GM12872 (cell line): ENCODE data around the gene DPP6.

ENCODE experiments used
- TF ChIP-seq, protein P1 (sequence below): IDR thresholded peaks from 3 replicates; pipeline ENCODE4 v1.5.1; 2011; ENCODE audit warnings: low read depth, mild to moderate bottlenecking, low read length, moderate library complexity; ENCODE audit not compliant: insufficient read depth

DPP6 gene

DNA sequence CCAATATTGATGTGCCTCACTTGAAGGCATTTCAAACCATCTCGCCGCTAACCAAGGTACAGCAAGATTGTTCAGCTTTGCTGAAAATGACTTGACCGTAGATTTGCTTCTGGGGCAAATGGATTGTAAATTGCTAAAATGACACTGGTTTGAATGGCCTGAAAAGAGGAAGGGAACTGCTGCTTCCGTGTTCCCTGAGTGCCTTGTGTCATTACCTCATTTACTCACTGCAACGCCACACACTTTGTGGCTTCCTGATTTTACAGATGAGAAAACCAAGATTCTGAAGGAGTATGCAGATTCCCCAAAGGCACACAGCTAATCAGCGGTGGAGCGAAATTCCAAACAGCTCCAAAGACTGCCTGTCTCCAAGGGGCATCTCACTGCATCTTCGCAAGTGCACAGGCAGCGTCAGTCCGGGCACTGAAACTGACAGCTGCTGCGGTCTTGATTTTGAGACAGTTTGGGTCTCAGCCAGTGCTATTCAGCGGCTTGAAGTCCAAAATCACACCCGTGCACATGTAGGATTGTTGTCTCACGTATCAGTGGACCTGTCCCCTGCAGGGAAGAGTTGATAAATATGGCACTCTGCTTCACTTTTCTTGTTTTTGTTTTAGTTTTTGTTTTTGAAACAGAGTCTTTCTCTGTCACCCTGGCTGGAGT, 290.9 kb downstream of the DPP6 start:
- TF ChIP-seq, protein P1, sequence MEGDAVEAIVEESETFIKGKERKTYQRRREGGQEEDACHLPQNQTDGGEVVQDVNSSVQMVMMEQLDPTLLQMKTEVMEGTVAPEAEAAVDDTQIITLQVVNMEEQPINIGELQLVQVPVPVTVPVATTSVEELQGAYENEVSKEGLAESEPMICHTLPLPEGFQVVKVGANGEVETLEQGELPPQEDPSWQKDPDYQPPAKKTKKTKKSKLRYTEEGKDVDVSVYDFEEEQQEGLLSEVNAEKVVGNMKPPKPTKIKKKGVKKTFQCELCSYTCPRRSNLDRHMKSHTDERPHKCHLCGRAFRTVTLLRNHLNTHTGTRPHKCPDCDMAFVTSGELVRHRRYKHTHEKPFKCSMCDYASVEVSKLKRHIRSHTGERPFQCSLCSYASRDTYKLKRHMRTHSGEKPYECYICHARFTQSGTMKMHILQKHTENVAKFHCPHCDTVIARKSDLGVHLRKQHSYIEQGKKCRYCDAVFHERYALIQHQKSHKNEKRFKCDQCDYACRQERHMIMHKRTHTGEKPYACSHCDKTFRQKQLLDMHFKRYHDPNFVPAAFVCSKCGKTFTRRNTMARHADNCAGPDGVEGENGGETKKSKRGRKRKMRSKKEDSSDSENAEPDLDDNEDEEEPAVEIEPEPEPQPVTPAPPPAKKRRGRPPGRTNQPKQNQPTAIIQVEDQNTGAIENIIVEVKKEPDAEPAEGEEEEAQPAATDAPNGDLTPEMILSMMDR, result no peak

DNA sequence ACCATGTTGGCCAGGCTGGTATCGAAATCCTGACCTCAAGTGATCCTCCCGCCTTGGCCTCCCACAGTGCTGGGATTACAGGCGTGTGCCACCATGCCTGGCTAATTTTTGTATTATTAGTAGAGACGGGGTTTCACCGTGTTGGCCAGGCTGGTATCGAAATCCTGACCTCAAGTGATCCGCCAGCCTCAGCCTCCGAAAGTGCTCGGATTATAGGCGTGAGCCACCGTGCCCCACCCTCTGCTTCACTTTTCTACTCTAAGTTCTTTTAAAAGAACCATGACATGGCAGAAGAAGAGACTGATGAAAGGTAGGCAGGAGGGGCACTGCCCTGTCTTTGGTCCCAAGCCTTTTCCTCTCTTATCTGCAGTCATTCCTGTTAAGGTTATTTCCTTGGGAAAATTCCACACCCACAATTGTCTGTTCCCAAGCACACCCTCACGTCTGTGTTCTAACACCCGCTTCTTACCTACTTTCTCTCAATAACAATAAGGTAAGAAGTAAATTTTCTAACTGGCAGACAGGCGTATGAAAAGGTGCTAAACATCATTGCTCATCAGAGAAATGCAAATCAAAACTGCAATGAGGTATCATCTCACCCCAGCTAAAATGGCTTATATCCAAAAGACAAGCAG, 291.7 kb downstream of the DPP6 start:
- TF ChIP-seq, protein P1, result no peak

DNA sequence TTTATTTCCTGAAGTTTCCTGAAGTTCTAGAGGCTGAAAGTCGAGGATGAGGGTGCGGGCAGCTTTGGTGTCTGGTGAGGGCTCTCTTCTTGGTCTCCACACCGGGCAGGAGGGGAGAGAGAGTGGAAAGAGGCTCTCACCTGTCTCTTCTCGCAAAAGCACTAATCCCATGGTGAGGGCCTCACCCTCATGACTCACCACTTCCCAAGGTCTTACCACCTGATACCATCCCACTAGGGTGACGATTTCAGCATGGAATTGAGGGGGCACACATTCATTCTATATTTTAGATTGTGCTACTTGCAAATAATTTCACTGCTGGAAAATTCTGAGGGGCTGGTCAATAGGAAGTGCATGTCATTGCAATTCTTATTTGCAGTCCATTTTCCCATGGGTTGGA, 292.9 kb downstream of the DPP6 start:
- TF ChIP-seq, protein P1, result no peak

DNA sequence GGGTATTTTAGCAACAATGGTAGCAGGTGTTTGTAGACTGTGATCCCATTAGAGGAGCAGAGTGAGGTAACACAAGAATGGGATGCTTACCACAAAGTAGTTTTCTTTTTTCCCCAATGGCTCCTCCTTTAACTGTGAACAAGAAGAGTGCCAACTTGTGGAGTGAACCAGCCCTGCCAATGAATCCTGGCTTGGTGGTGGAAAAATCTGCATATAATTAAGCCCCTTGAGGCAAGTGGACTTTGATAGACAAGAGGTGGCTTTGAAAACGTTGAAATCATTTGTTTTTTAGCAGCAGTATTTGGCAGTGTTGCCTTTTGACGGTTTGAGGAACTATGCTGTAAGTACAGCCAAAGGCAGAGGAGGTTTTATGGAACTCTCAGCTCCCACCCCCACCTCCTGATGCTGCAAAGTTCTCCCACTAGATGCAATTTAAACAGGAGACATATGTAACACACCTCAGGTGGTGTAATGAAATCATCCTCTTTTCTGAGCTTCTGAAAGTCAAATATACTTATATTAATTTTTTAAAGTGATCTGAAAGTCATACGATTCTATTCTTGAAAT, 295.6 kb downstream of the DPP6 start:
- TF ChIP-seq, protein P1, result no peak

DNA sequence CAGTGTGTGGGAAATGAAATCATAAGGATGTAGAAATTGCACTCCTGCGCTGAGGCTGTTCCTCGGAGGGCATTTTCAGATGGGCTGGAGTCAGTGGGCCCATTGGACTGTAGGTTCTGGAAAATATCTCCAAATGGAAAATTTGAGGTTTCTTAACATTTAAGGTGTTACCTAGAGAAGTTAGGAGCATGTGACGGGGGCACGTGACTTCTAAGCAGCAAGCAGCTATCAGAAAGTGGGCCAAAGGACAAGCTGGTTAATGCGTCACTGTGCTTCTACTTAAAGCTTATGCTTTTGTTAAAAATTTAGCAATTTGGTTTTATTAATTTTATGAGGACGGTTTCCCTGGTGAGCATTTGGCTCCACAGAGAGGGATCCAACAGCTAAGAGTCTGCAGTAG, 298.7 kb downstream of the DPP6 start:
- TF ChIP-seq, protein P1, result no peak

DNA sequence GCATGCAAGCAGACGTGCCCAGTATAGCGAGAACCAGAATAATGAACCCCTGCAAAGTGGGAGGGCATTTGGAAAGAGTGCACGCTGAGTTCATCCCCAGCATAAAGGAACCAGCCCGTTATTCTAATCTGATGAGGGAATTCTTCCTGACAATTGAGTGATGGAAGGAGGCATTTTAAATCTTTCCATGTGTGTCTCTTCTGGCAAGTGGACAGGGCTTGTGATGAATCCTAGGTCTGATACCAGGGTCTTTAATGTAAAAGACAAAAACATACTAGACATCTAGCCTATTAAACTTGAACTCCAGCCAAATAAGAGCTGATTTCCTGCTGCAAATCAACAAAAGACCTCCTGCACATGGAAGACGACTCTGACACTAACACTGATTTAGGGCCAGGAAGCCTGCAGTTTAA, 301.2 kb downstream of the DPP6 start:
- TF ChIP-seq, protein P1, result no peak

DNA sequence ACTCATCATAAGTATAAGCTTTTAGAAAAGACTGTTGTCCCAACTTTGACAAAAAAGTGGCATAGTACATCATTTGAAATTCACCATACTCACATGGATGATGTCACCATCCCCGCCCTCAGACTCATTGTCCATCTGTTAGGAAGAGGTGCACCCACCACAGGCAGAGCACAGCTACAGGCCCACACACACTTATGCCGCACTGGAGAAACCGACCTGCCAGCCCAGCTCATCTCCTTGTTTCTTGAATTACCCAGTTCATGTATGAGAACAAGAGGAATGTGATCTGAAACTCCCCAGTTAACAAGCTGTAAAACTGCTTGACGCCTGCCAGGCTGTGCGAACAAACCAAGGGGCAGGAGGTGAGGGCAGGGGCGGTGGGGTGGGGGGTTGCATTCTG, 312.0 kb downstream of the DPP6 start:
- TF ChIP-seq, protein P1, result no peak
